Measurements from ENCODE around the gene SRSF2. TPM values are rescaled to one million over a fixed set of nuclear protein-coding genes. Genes with fewer than 3 reads are reported as not detected.
A peak's percentile ranks its signal among the peaks of the same experiment; 100 is the strongest.
"Not testable (repeated sequence)": the region's sequence is repeated elsewhere in the genome, so short reads cannot be mapped to it uniquely, and the experiment has no call there.

The SRSF2 gene
- total RNA-seq, 4 donors from 2014 or later: 106 to 194 (median 148) TPM

DNA sequence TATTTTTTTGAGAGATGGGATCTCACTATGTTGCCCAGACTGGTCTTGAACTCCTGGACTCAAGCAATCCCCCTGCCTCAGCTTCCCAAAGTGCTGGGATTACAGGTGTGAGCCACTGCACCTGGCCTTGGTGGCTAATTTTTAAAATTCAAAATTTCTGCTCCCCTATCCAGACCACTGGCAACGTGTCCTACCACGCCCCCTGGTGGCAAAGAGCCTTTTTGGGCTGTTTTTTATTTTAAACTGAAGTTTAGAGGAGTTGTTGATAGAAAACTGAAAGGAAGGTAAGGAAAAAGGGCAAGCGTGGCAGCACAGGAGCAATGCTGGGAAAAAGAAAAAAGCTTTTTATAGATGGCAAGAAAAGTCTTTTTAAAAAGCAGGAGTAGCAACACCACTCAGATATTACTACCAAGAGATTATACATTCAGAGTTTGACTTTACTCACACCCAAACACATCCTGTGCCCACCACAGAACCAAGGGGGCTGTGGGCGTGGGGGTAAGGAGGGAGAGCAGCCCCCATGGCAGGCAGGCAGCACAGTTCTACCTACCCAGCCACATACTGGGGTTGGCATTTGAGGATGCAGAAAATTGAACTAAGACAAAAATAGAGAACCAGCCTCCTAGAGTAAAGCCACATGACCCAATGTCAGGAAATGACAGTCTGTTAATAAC lies 22.2 kb downstream of the SRSF2 start:
- ATAC-seq: no peak
- H3K27ac ChIP-seq: peak overlapping the region in 3 of 4 donors; percentile 27 to 85 (median 70)
- H3K4me3 ChIP-seq: no peak overlapping the region
- no peaks in the 10 kb centered on the region for H3K27me3 ChIP-seq
- peaks cover 10 to 58% (median 22%) of the 10 kb centered on the region in 3 donors for H3K4me1 ChIP-seq
- TF ChIP-seq, protein P1, sequence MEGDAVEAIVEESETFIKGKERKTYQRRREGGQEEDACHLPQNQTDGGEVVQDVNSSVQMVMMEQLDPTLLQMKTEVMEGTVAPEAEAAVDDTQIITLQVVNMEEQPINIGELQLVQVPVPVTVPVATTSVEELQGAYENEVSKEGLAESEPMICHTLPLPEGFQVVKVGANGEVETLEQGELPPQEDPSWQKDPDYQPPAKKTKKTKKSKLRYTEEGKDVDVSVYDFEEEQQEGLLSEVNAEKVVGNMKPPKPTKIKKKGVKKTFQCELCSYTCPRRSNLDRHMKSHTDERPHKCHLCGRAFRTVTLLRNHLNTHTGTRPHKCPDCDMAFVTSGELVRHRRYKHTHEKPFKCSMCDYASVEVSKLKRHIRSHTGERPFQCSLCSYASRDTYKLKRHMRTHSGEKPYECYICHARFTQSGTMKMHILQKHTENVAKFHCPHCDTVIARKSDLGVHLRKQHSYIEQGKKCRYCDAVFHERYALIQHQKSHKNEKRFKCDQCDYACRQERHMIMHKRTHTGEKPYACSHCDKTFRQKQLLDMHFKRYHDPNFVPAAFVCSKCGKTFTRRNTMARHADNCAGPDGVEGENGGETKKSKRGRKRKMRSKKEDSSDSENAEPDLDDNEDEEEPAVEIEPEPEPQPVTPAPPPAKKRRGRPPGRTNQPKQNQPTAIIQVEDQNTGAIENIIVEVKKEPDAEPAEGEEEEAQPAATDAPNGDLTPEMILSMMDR (IDR thresholded peaks at IDR 0.05): peak; percentile 78 to 86 (median 83)
- TF ChIP-seq POLR2AphosphoS5 (IDR thresholded peaks at IDR 0.05): no peak
- no peak for TF ChIP-seq POLR2A (IDR thresholded peaks at IDR 0.05)
- TF ChIP-seq EP300 (IDR thresholded peaks at IDR 0.05): no peak
- 10 to 14% methylated on average over 4 of the region's 4 CpGs for WGBS, 2 donors (ENCODE audit: low coverage in 1 of 2)
- peaks cover 0 to 71% of the 10 kb centered on the region in 2 donors for H3K36me3 ChIP-seq
- H3K9me3 ChIP-seq: no peaks in the 10 kb centered on the region

DNA sequence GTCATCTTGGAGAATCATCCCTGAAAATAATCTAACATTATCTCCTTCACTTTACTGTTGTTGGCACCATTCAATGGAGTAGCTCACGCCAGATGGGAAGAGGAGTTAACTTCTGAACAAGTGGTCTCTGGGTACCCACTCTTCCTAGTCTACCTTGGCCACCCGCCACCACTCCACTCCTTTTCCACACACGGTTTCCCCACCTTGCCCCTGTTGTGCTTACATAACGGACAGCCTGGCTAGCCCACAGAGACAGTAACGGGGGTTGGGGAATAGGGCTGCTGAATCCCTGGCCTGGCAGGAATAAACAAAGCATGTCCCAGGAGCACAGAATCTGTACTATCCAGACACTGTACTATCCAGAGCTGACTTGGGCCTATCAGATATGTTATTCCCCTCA lies 22.8 kb downstream of the SRSF2 start:
- no peak overlapping the region for H3K4me3 ChIP-seq
- peaks cover 0 to 65% of the 10 kb centered on the region in 2 donors for H3K36me3 ChIP-seq
- peak overlapping the region in 3 of 4 donors; percentile 27 to 85 (median 70) for H3K27ac ChIP-seq
- WGBS, 2 donors (ENCODE audit: low coverage in 1 of 2): 46% methylated on average over 5 of the region's 5 CpGs; no CpG with 5 or more reads in 1 of the 2 donors
- no peaks in the 10 kb centered on the region for H3K9me3 ChIP-seq
- no peaks in the 10 kb centered on the region for H3K27me3 ChIP-seq
- no peak for TF ChIP-seq EP300 (IDR thresholded peaks at IDR 0.05)
- TF ChIP-seq, protein P1 (IDR thresholded peaks at IDR 0.05): no peak
- TF ChIP-seq POLR2AphosphoS5 (IDR thresholded peaks at IDR 0.05): no peak
- TF ChIP-seq POLR2A (IDR thresholded peaks at IDR 0.05): no peak
- no peak for ATAC-seq
- H3K4me1 ChIP-seq: peaks cover 10 to 64% (median 22%) of the 10 kb centered on the region in 3 donors

DNA sequence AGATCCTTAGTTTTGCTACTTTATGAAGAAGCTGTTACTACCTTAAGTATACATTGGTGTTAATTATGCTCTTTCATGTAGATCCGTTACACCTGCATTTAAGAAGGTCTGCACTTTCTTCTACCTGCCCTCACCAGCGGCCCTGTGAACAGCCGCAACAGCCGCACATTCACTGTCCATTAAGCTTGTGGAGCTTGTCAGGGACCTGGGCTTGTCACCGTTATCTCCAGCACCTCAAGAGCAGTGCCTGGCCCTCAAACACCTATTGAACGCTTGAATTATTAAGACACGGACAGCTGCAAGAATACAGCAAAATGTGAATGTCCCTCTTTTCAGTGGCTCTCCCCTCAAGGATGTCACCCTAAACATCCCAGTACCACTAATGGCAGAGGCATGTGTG lies 23.4 kb downstream of the SRSF2 start:
- 73 to 86% methylated on average over 5 of the region's 7 CpGs for whole genome bisulfite sequencing, 2 donors (ENCODE audit: low coverage in 1 of 2)
- H3K27ac ChIP-seq: peak overlapping the region in 2 of 4 donors; percentile 70 to 85
- ATAC-seq: no peak

GRCh38 chr17:76712321-76712720 lies 24.8 kb downstream of the SRSF2 start:
- Histone ChIP-seq H3K36me3 (peaks cover 0 to 45% of the 10 kb centered on the region in 2 donors), H3K27ac (peak overlapping the region in 3 of 4 donors; percentile 85 to 96 (median 95)), H3K4me1 (peaks cover 10 to 82% (median 37%) of the 10 kb centered on the region in 3 donors)
- not testable (repeated sequence) for H3K9me3 ChIP-seq, H3K4me3 ChIP-seq, H3K27me3 ChIP-seq, ATAC-seq
- WGBS, 2 donors (ENCODE audit: low coverage in 1 of 2): 60 to 80% methylated on average over 1 to 7 of the region's 7 CpGs

More for the DNA sequence above, 23.4 kb downstream of the SRSF2 start:
- Histone ChIP-seq H3K9me3 (no peaks in the 10 kb centered on the region), H3K4me1 (peaks cover 10 to 70% (median 24%) of the 10 kb centered on the region in 3 donors), H3K27me3 (no peaks in the 10 kb centered on the region), H3K4me3 (no peak overlapping the region), H3K36me3 (peaks cover 0 to 59% of the 10 kb centered on the region in 2 donors)
- no peak for TF ChIP-seq POLR2AphosphoS5 (IDR thresholded peaks at IDR 0.05)
- TF ChIP-seq, protein P1 (IDR thresholded peaks at IDR 0.05): no peak
- no peak for TF ChIP-seq POLR2A (IDR thresholded peaks at IDR 0.05)
- no peak for TF ChIP-seq EP300 (IDR thresholded peaks at IDR 0.05)

DNA sequence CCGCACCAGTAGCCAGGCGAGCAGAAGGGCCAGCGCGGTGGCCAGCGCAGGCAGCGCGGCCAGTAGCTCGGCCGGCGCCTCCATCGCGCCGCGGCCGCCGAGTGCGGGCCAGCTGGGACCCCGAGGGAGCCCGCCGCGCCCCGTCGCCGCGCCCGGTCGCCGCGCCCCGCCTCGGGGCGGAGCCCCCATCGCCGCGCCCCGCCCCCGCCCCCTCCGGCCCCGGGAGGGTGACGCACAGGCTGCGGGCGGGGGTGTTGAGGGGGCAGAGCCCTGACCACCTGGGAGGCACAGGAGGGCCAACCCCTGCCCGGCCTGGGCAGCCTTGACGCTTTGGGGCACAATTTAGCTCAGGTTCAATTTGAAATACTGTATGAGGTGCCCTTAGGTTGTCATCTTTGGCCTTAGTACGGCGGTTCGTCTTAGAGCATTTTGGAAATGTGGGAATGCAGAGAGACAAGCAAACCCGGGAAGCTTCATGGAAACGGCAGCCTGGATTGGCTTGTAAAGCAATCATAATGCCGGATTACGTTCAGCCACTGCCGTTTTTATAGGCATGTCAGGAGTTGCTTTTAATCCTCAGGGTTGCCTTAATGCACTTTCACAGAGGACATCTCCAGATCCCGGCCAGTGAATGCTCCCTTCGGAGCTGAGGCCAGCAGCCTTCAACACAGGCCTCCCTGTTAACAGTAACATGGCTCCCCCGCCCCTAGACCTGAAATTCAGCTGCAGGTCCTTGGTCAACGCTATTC lies 26.1 kb downstream of the SRSF2 start, which contains the start of gene MXRA7:
Gene MXRA7 (minus strand): TSS at position 103 of the 749 bp plus-strand sequence. CDS start 19 bp downstream, at position 84.
- 19% methylated on average over 5 of the region's 56 CpGs; no CpG with 5 or more reads in 1 of the 2 donors for WGBS, 2 donors (ENCODE audit: low coverage in 1 of 2)
- TF ChIP-seq, protein P1 (IDR thresholded peaks at IDR 0.05): no peak
- TF ChIP-seq EP300 (IDR thresholded peaks at IDR 0.05) (no peak), POLR2AphosphoS5 (IDR thresholded peaks at IDR 0.05) (peak; percentile 57), POLR2A (IDR thresholded peaks at IDR 0.05) (no peak)
- no peaks in the 10 kb centered on the region for H3K27me3 ChIP-seq
- H3K36me3 ChIP-seq: peaks cover 0 to 32% of the 10 kb centered on the region in 2 donors
- peak within 1 kb of the TSS; percentile 95 to 98 (median 96) for H3K27ac ChIP-seq
- H3K4me1 ChIP-seq: peaks cover 6 to 82% (median 39%) of the 10 kb centered on the region in 3 donors
- peak within 1 kb of the TSS; percentile 73 for H3K4me3 ChIP-seq
- no peaks in the 10 kb centered on the region for H3K9me3 ChIP-seq
- peak; percentile 70 for ATAC-seq
